C4-2B (cell line): ENCODE results near the gene SLC6A19.

ENCODE experiments used
- CTCF ChIP-seq: fragments of 450-650 bp; conservative IDR thresholded peaks from 2 replicates; pipeline ENCODE4 v1.5.1; 2017; ENCODE audit warnings: mild to moderate bottlenecking
- ZFX ChIP-seq: fragments of 450-650 bp; IDR thresholded peaks from 2 replicates; pipeline ENCODE4 v1.6.1; 2017

GRCh38 chr5:1222621-1223277, 21.4 kb downstream of the SLC6A19 start:
- TF ChIP-seq CTCF, result no peak
- no peak for TF ChIP-seq ZFX
